ENCODE measurements around the gene KNDC1. TPM values are rescaled to one million over a fixed set of nuclear protein-coding genes. Genes with fewer than 3 reads are reported as not detected.
"Not testable (repeated sequence)": the region's sequence is repeated elsewhere in the genome, so short reads cannot be mapped to it uniquely, and the experiment has no call there.

The KNDC1 gene
- total RNA-seq, 2 experiments from 2014 or later = not detected

- Mint-ChIP-seq H3K27ac (no peak overlapping the region), H3K9me3 (no peaks in the 10 kb centered on the region), H3K4me3 (no peak overlapping the region), H3K4me1 (no peaks in the 10 kb centered on the region), H3K27me3 (peaks cover 14% of the 10 kb centered on the region), H3K36me3 (no peaks in the 10 kb centered on the region)
- DNase-seq = no peak
Observed at GRCh38 chr10:133214468-133215410, 54.7 kb downstream of the KNDC1 start.

GRCh38 chr10:133215586-133215985 is 55.6 kb downstream of the KNDC1 start:
- H3K36me3 Mint-ChIP-seq = no peaks in the 10 kb centered on the region
- no peaks in the 10 kb centered on the region for H3K9me3 Mint-ChIP-seq
- DNase-seq = no peak
- no peak overlapping the region for H3K4me3 Mint-ChIP-seq
- H3K27ac Mint-ChIP-seq = no peak overlapping the region
- no peaks in the 10 kb centered on the region for H3K4me1 Mint-ChIP-seq
- H3K27me3 Mint-ChIP-seq = peaks cover 16% of the 10 kb centered on the region

- Mint-ChIP-seq H3K27me3 (peaks cover 25% of the 10 kb centered on the region), H3K27ac (no peak overlapping the region), H3K36me3 (no peaks in the 10 kb centered on the region), H3K9me3 (no peaks in the 10 kb centered on the region), H3K4me3 (no peak overlapping the region), H3K4me1 (no peaks in the 10 kb centered on the region)
- no peak for DNase-seq
Observed at GRCh38 chr10:133216776-133217175, 56.8 kb downstream of the KNDC1 start.

GRCh38 chr10:133217800-133218589 is 58.0 kb downstream of the KNDC1 start:
- Mint-ChIP-seq H3K4me1 (no peaks in the 10 kb centered on the region), H3K27ac (no peak overlapping the region), H3K4me3 (no peak overlapping the region), H3K9me3 (no peaks in the 10 kb centered on the region), H3K36me3 (no peaks in the 10 kb centered on the region), H3K27me3 (peaks cover 25% of the 10 kb centered on the region)
- no peak for DNase-seq

- peaks cover 27% of the 10 kb centered on the region for H3K27me3 Mint-ChIP-seq
- DNase-seq = no peak
- no peaks in the 10 kb centered on the region for H3K9me3 Mint-ChIP-seq
- no peaks in the 10 kb centered on the region for H3K36me3 Mint-ChIP-seq
- H3K4me1 Mint-ChIP-seq = no peaks in the 10 kb centered on the region
- H3K27ac Mint-ChIP-seq = no peak overlapping the region
- no peak overlapping the region for H3K4me3 Mint-ChIP-seq
Observed at GRCh38 chr10:133218891-133219290, 58.9 kb downstream of the KNDC1 start.

- Mint-ChIP-seq H3K9me3 (no peaks in the 10 kb centered on the region), H3K4me1 (no peaks in the 10 kb centered on the region), H3K36me3 (no peaks in the 10 kb centered on the region), H3K27me3 (peaks cover 34% of the 10 kb centered on the region), H3K27ac (no peak overlapping the region), H3K4me3 (no peak overlapping the region)
- no peak for DNase-seq
Observed at GRCh38 chr10:133219782-133220181, 59.8 kb downstream of the KNDC1 start.

- H3K4me3 Mint-ChIP-seq = no peak overlapping the region
- H3K27me3 Mint-ChIP-seq = peaks cover 40% of the 10 kb centered on the region
- peaks cover 6% of the 10 kb centered on the region for H3K4me1 Mint-ChIP-seq
- H3K27ac Mint-ChIP-seq = no peak overlapping the region
- no peaks in the 10 kb centered on the region for H3K9me3 Mint-ChIP-seq
- no peaks in the 10 kb centered on the region for H3K36me3 Mint-ChIP-seq
- no peak for DNase-seq
Observed at GRCh38 chr10:133221331-133221730, 61.3 kb downstream of the KNDC1 start.

- H3K4me3 Mint-ChIP-seq, H3K36me3 Mint-ChIP-seq, DNase-seq, H3K9me3 Mint-ChIP-seq, H3K27ac Mint-ChIP-seq: not testable (repeated sequence)
- Mint-ChIP-seq H3K4me1 (peaks cover 10% of the 10 kb centered on the region), H3K27me3 (peaks cover 44% of the 10 kb centered on the region)
Observed at GRCh38 chr10:133221756-133222155, 61.7 kb downstream of the KNDC1 start.

- Mint-ChIP-seq H3K27ac (no peak overlapping the region), H3K4me1 (peaks cover 11% of the 10 kb centered on the region), H3K36me3 (no peaks in the 10 kb centered on the region), H3K4me3 (no peak overlapping the region), H3K27me3 (peaks cover 62% of the 10 kb centered on the region), H3K9me3 (no peaks in the 10 kb centered on the region)
- no peak for DNase-seq
Observed at GRCh38 chr10:133224076-133224475, 64.1 kb downstream of the KNDC1 start.

GRCh38 chr10:133224756-133225372 is 64.8 kb downstream of the KNDC1 start:
- H3K36me3 Mint-ChIP-seq = no peaks in the 10 kb centered on the region
- H3K4me3 Mint-ChIP-seq = no peak overlapping the region

GRCh38 chr10:133225707-133226191 is 65.7 kb downstream of the KNDC1 start:
- peaks cover 59% of the 10 kb centered on the region for H3K27me3 Mint-ChIP-seq
- peak overlapping the region; percentile 50 for H3K4me3 Mint-ChIP-seq
- peak; percentile 38 for DNase-seq

More at GRCh38 chr10:133224756-133225372, 64.8 kb downstream of the KNDC1 start:
- Mint-ChIP-seq H3K9me3 (no peaks in the 10 kb centered on the region), H3K27ac (peak overlapping the region; percentile 42), H3K4me1 (peaks cover 13% of the 10 kb centered on the region), H3K27me3 (peaks cover 61% of the 10 kb centered on the region)
- no peak for DNase-seq

GRCh38 chr10:133226251-133226808 is 66.3 kb downstream of the KNDC1 start:
- Mint-ChIP-seq H3K36me3 (no peaks in the 10 kb centered on the region), H3K9me3 (no peaks in the 10 kb centered on the region), H3K27ac (peak overlapping the region; percentile 7), H3K4me3 (peak overlapping the region; percentile 50), H3K27me3 (peaks cover 57% of the 10 kb centered on the region), H3K4me1 (peaks cover 14% of the 10 kb centered on the region)
- peak; percentile 46 for DNase-seq

More at GRCh38 chr10:133225707-133226191, 65.7 kb downstream of the KNDC1 start:
- Mint-ChIP-seq H3K9me3 (no peaks in the 10 kb centered on the region), H3K27ac (peak overlapping the region; percentile 7), H3K4me1 (peaks cover 13% of the 10 kb centered on the region), H3K36me3 (no peaks in the 10 kb centered on the region)

GRCh38 chr10:133227256-133227655 is 67.2 kb downstream of the KNDC1 start:
- Mint-ChIP-seq H3K36me3 (no peaks in the 10 kb centered on the region), H3K4me1 (peaks cover 16% of the 10 kb centered on the region), H3K9me3 (no peaks in the 10 kb centered on the region), H3K27ac (no peak overlapping the region), H3K4me3 (no peak overlapping the region), H3K27me3 (peaks cover 64% of the 10 kb centered on the region)
- DNase-seq = no peak

- Mint-ChIP-seq H3K9me3 (no peaks in the 10 kb centered on the region), H3K4me3 (no peak overlapping the region), H3K27me3 (peaks cover 79% of the 10 kb centered on the region), H3K27ac (no peak overlapping the region), H3K4me1 (peaks cover 17% of the 10 kb centered on the region), H3K36me3 (no peaks in the 10 kb centered on the region)
- no peak for DNase-seq
Observed at GRCh38 chr10:133229265-133230043, 69.4 kb downstream of the KNDC1 start.
